Activated CD4-positive, alpha-beta T cell treated with anti-CD3 and anti-CD28 coated beads for 36 hours (primary cell): ENCODE measurements around the gene TSC2. TPM values are rescaled to one million over a fixed set of nuclear protein-coding genes. Genes with fewer than 3 reads are reported as not detected.
"Not testable (repeated sequence)": the region's sequence is repeated elsewhere in the genome, so short reads cannot be mapped to it uniquely, and the experiment has no call there.

ENCODE experiments used
- ATAC-seq: fragments of 200-7000 bp; cut with Tn5 transposase; one replicate; pipeline ENCODE4 v1.10.0; 2021; ENCODE audit warnings: mild to moderate bottlenecking, moderate library complexity
- CTCF ChIA-PET: fragments of 350-600 bp; sonication (Branson Sonifier 250); formaldehyde crosslinking; loops from one replicate; lab custom pipeline; 2021; ENCODE audit warnings: antibody characterized with exemption; lab: Charles Lee
- POLR2A ChIA-PET: fragments of 350-600 bp; sonication (Branson Sonifier 250); formaldehyde crosslinking; loops from one replicate; lab custom pipeline; 2021; ENCODE audit warnings: antibody characterized with exemption, inconsistent platforms; lab: Charles Lee
- DNase-seq: peaks from one replicate; pipeline ENCODE4 v3.0.0-alpha.2; 2020
- H3K27ac Mint-ChIP-seq: one replicate; pipeline ENCODE4 v1.8.0; 2021; ENCODE audit warnings: mixed read lengths
- H3K27me3 Mint-ChIP-seq: one replicate; pipeline ENCODE4 v1.8.0; 2021; ENCODE audit warnings: mixed read lengths
- H3K36me3 Mint-ChIP-seq: one replicate; pipeline ENCODE4 v1.8.0; 2021; ENCODE audit warnings: low read depth, mixed read lengths
- H3K4me1 Mint-ChIP-seq: one replicate; pipeline ENCODE4 v1.8.0; 2021; ENCODE audit warnings: mixed read lengths
- H3K4me3 Mint-ChIP-seq: one replicate; pipeline ENCODE4 v1.8.0; 2021; ENCODE audit warnings: mild to moderate bottlenecking, moderate library complexity, mixed read lengths
- H3K9me3 Mint-ChIP-seq: one replicate; pipeline ENCODE4 v1.8.0; 2021; ENCODE audit warnings: low read depth, mixed read lengths
- intact Hi-C, 2 experiments: fragments of 100-400 bp; cut with DNase I in 1 of 2; cut with micrococcal nuclease in 1 of 2; formaldehyde crosslinking; loops; one replicate each; pipeline versions ENCODE4 v1.14.2 to v1.15.1; 2022 to 2024; cut with DNase I, micrococcal nuclease
- total RNA-seq, 2 experiments: library from RNA; stranded (reverse); gene quantifications; one replicate each; pipeline ENCODE4 v1.2.3, GENCODE V29; 2021

Gene TSC2
- total RNA-seq, 2 experiments from 2014 or later, result 49.6 to 72.9 TPM

GRCh38 chr16:2009791-2010510 is 37.8 kb upstream of the TSC2 start, which contains the start of gene ZNF598:
ZNF598 (minus strand) TSS chr16:2009821.
- peak within 1 kb of the TSS; percentile 95 for H3K4me3 Mint-ChIP-seq
- ATAC-seq (peak; percentile 93), DNase-seq (peak; percentile 90)
- H3K4me1 Mint-ChIP-seq, result peaks cover 35% of the 10 kb centered on the region
- POLR2A ChIA-PET, result interaction anchor here (0.7 kb wide), 1 partner anchor 136 kb away, joined by 3 read pairs; no protein-coding TSS in a partner anchor
- H3K27me3 Mint-ChIP-seq, result no peaks in the 10 kb centered on the region
- intact Hi-C loops, result loop anchor here (1.0 to 10.0 kb wide), 13 partner anchors 13 to 325 kb away; partner anchors contain the start of genes E4F1 (in 1 of the 2), MAPK8IP3 (in 1 of the 2), MLST8 (in 1 of the 2) and NTHL1 (in 1 of the 2)
- H3K9me3 Mint-ChIP-seq, result no peaks in the 10 kb centered on the region
- CTCF ChIA-PET, result no interaction called here
- peaks cover 26% of the 10 kb centered on the region for H3K36me3 Mint-ChIP-seq
- H3K27ac Mint-ChIP-seq, result peak within 1 kb of the TSS; percentile 90

GRCh38 chr16:2011726-2012125 is 36.1 kb upstream of the TSC2 start:
- H3K4me3 Mint-ChIP-seq, intact Hi-C loops, DNase-seq, ATAC-seq, H3K27ac Mint-ChIP-seq, H3K9me3 Mint-ChIP-seq, H3K27me3 Mint-ChIP-seq: not testable (repeated sequence)
- ChIA-PET CTCF (interaction anchor here (0.8 to 1.1 kb wide), 2 partner anchors 11 to 16 kb away, joined by 3 to 4 read pairs; no protein-coding TSS in a partner anchor), POLR2A (interaction anchor here (0.6 kb wide), 2 partner anchors 13 to 18 kb away, joined by 4 to 7 read pairs; no protein-coding TSS in a partner anchor)
- H3K4me1 Mint-ChIP-seq, result peaks cover 24% of the 10 kb centered on the region
- peaks cover 20% of the 10 kb centered on the region for H3K36me3 Mint-ChIP-seq

DNA sequence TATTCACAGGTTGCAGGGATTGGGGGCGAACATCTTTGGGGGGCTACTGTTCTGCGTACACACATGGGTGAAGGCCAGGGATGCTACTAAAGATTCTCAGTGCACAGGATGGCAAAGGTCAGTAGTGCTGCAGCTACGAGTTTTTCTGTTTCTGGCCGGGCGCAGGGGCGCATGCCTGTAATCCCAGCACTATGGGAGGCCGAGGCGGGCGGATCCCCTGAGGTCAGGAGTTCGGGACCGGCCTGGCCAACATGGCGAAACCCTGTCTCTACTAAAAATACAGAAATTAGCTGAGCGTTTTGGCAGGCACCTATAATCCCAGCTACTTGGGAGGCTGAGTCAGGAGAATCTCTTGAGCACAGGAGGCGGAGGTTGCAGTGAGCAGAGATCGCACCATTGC is 34.3 kb upstream of the TSC2 start:
- ATAC-seq (no peak), DNase-seq (no peak)
- peaks cover 9% of the 10 kb centered on the region for H3K36me3 Mint-ChIP-seq
- no peak overlapping the region for H3K4me3 Mint-ChIP-seq
- ChIA-PET CTCF (interaction anchor here (1.2 kb wide), 1 partner anchor 9 kb away, joined by 3 read pairs; no protein-coding TSS in a partner anchor), POLR2A (no interaction called here)
- H3K9me3 Mint-ChIP-seq, result no peaks in the 10 kb centered on the region
- peaks cover 3% of the 10 kb centered on the region for H3K27me3 Mint-ChIP-seq
- intact Hi-C loops, result no loop called here
- no peak overlapping the region for H3K27ac Mint-ChIP-seq
- peaks cover 6% of the 10 kb centered on the region for H3K4me1 Mint-ChIP-seq

- no peak for DNase-seq
- CTCF ChIA-PET, result interaction anchor here (0.6 to 1.5 kb wide), 5 partner anchors 9 to 1848 kb away, joined by 3 to 5 read pairs (median 3); no protein-coding TSS in a partner anchor
- Mint-ChIP-seq H3K4me3 (no peak overlapping the region), H3K27me3 (peaks cover 10% of the 10 kb centered on the region), H3K4me1 (peaks cover under 1% of the 10 kb centered on the region), H3K27ac (no peak overlapping the region), H3K36me3 (peaks cover under 1% of the 10 kb centered on the region), H3K9me3 (no peaks in the 10 kb centered on the region)
- POLR2A ChIA-PET, result no interaction called here
- intact Hi-C loops, result no loop called here
- ATAC-seq, result no peak
Observed at GRCh38 chr16:2015117-2015946, 32.5 kb upstream of the TSC2 start.

DNA sequence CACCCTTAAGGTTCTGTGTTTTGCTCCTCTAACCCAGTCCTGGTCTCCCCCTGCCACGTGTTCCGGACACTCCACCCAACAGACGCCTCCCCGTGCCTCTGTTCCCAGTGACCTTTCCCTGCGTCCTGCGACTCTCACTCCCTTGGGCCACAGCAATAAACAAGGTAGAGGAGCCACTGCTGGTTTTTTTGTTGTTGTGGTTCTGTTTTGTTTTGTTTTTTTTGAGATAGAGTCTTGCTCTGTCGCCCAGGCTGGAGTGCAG is 31.9 kb upstream of the TSC2 start:
- no peaks in the 10 kb centered on the region for H3K36me3 Mint-ChIP-seq
- H3K4me3 Mint-ChIP-seq, result no peak overlapping the region
- peaks cover 4% of the 10 kb centered on the region for H3K4me1 Mint-ChIP-seq
- ChIA-PET POLR2A (interaction anchor here (1.2 kb wide), 1 partner anchor 139 kb away, joined by 4 read pairs; the partner anchor contains the start of gene TRAF7), CTCF (interaction anchor here (1.3 to 1.7 kb wide), 3 partner anchors 12 to 125 kb away, joined by 5 to 8 read pairs (median 6); no protein-coding TSS in a partner anchor)
- no peak overlapping the region for H3K27ac Mint-ChIP-seq
- no peak for DNase-seq
- H3K27me3 Mint-ChIP-seq, result peaks cover 12% of the 10 kb centered on the region
- no peak for ATAC-seq
- intact Hi-C loops, result no loop called here
- no peaks in the 10 kb centered on the region for H3K9me3 Mint-ChIP-seq

DNA sequence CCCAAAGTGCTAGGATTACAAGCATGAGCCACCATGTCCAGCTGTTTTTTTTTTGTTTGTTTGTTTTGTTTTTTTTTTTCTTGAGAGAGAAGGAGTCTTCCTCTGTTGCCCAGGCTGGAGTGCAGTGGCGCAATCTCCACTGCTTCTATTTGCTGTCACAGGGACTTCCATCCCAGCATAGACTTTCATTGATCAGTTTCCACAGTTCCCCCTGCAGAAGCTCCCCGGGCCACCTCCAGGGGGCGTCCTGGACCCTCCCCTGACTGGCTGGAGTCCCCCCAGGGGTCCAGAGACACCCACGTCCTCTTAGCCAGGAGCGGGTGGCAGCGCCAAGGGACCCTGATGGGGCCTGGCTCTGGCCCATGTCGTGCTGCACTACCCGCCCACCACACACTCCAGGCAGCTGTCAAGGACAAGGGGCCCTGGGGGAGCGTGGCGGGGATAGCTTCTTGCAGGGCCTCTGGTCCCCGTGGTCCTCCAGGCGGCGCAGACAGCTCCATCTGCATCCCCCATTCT is 31.3 kb upstream of the TSC2 start:
- DNase-seq (peak; percentile 48), ATAC-seq (peak; percentile 42)
- ChIA-PET CTCF (interaction anchor here (1.3 to 1.7 kb wide), 3 partner anchors 13 to 125 kb away, joined by 5 to 8 read pairs (median 6); no protein-coding TSS in a partner anchor), POLR2A (interaction anchor here (1.2 kb wide), 1 partner anchor 139 kb away, joined by 4 read pairs; the partner anchor contains the start of gene TRAF7)
- H3K27me3 Mint-ChIP-seq, result peaks cover 14% of the 10 kb centered on the region
- H3K4me1 Mint-ChIP-seq, result peaks cover 5% of the 10 kb centered on the region
- no peaks in the 10 kb centered on the region for H3K9me3 Mint-ChIP-seq
- intact Hi-C loops, result no loop called here
- no peak overlapping the region for H3K4me3 Mint-ChIP-seq
- H3K36me3 Mint-ChIP-seq, result no peaks in the 10 kb centered on the region
- no peak overlapping the region for H3K27ac Mint-ChIP-seq

DNA sequence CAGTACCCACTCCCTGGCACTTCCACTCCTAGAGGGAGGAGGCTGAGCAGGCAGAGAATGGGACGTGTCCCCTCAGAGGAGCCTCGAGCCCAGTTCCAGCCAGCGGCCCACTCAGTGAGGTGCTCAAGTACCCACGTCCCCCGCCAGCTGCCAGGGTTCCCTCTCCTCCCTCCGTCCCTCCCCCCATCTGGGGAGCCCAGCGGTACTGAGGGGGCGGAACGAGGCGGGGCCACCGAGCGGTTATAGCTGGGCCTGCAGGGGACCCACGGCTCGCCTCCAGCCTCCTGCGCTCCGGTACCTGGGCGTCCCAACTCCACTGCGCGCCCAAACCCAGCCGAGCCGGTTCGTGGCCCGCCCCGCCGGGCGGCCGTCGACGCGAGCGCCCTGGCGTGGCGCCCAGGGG is 28.3 kb upstream of the TSC2 start, which contains the start of gene NPW:
Gene NPW, plus strand, starts transcription at position 268 of the 403 bp plus-strand sequence.
- Mint-ChIP-seq H3K27me3 (peaks cover 22% of the 10 kb centered on the region), H3K4me1 (peaks cover 15% of the 10 kb centered on the region), H3K9me3 (no peaks in the 10 kb centered on the region), H3K27ac (no peak within 1 kb of the TSS), H3K36me3 (no peaks in the 10 kb centered on the region), H3K4me3 (no peak within 1 kb of the TSS)
- intact Hi-C loops, result no loop called here
- ATAC-seq (no peak), DNase-seq (peak; percentile 58)
- POLR2A ChIA-PET, result interaction anchor here (1.2 kb wide), 1 partner anchor 136 kb away, joined by 4 read pairs; the partner anchor contains the start of gene TRAF7
- CTCF ChIA-PET, result interaction anchor here (0.5 to 1.5 kb wide), 2 partner anchors 38 to 121 kb away, joined by 3 to 7 read pairs; partner anchors contain the start of gene NOXO1

GRCh38 chr16:2019921-2020831 is 27.6 kb upstream of the TSC2 start:
- peaks cover 15% of the 10 kb centered on the region for H3K4me1 Mint-ChIP-seq
- ATAC-seq, result no peak
- no peak overlapping the region for H3K4me3 Mint-ChIP-seq
- DNase-seq, result peak; percentile 41
- peaks cover 22% of the 10 kb centered on the region for H3K27me3 Mint-ChIP-seq
- ChIA-PET POLR2A (interaction anchor here (1.2 kb wide), 1 partner anchor 135 kb away, joined by 4 read pairs; the partner anchor contains the start of gene TRAF7), CTCF (interaction anchor here (0.5 to 3.4 kb wide), 4 partner anchors 16 to 120 kb away, joined by 3 to 42 read pairs (median 3); partner anchors contain the start of gene NOXO1)
- no peaks in the 10 kb centered on the region for H3K36me3 Mint-ChIP-seq
- no peaks in the 10 kb centered on the region for H3K9me3 Mint-ChIP-seq
- H3K27ac Mint-ChIP-seq, result no peak overlapping the region
- intact Hi-C loops, result loop anchor here (5.0 to 10.0 kb wide), 2 partner anchors 42 to 465 kb away; no protein-coding TSS in a partner anchor

DNA sequence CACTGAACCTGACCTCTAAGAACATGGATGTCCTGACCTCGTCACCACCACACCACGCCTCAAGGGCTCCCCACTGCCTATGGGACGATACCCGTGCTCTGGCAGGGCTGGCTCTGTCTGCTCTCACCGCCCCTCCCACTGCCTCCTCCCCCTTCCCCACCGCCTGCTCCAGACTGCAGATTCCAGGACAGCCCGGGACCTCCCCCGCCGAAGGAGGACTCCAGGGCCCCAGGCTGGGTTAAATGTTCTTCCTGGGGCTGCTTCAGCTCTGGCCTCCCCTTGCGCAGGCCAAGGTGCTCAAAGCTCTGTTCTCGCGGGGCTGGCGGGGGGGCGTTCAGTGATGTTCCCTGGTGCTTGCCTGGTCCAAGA is 25.1 kb upstream of the TSC2 start:
- Mint-ChIP-seq H3K4me1 (peaks cover 15% of the 10 kb centered on the region), H3K9me3 (no peaks in the 10 kb centered on the region), H3K27me3 (peaks cover 29% of the 10 kb centered on the region), H3K27ac (no peak overlapping the region), H3K36me3 (no peaks in the 10 kb centered on the region), H3K4me3 (peak overlapping the region; percentile 46)
- peak; percentile 35 for ATAC-seq
- intact Hi-C loops, result loop anchor here (1.0 to 10.0 kb wide), 14 partner anchors 12 to 479 kb away; partner anchors contain the start of genes CCNF (in 1 of the 2), ECI1 (in 1 of the 2), NTHL1 (in 1 of the 2) and RNPS1 (in 1 of the 2)
- ChIA-PET POLR2A (interaction anchor here (0.6 to 1.6 kb wide), 2 partner anchors 27 to 133 kb away, joined by 3 to 5 read pairs; partner anchors contain the start of gene TRAF7), CTCF (interaction anchor here (0.6 to 3.4 kb wide), 13 partner anchors 9 to 408 kb away, joined by 3 to 42 read pairs (median 3); partner anchors contain the start of genes HS3ST6, NTHL1, TRAF7 and TSC2)
- no peak for DNase-seq
